Cardiac muscle cell (in vitro differentiated cells and primary cell): Measurements from ENCODE around the gene CLIC5. TPM values are rescaled to one million over a fixed set of nuclear protein-coding genes. Genes with fewer than 3 reads are reported as not detected.

Source experiments
- DNase-seq, 2 donors: peaks; one replicate each; pipeline versions ENCODE4 v3.0.0 to v3.0.0-alpha.2; 2010 to 2017; ENCODE audit warnings: low read depth in 1 of 2, low spot score in 1 of 2
- H3K27ac ChIP-seq: fragments of 200-600 bp; sonication (generic); 2 replicates; pipeline ENCODE4 v1.5.1; 2016
- H3K27me3 ChIP-seq: fragments of 200-600 bp; sonication (generic); 2 replicates; pipeline ENCODE4 v1.6.0; 2016; ENCODE audit warnings: control low read depth
- H3K36me3 ChIP-seq: fragments of 200-600 bp; sonication (generic); 2 replicates; pipeline ENCODE4 v1.5.1; 2016; ENCODE audit warnings: control low read depth
- H3K4me1 ChIP-seq: fragments of 200-600 bp; sonication (generic); 2 replicates; pipeline ENCODE4 v1.8.1; 2017; ENCODE audit warnings: low read depth, mild to moderate bottlenecking, mixed run types
- H3K4me3 ChIP-seq: fragments of 200-600 bp; sonication (generic); 2 replicates; pipeline ENCODE4 v1.5.1; 2016; ENCODE audit warnings: mild to moderate bottlenecking
- H3K9me3 ChIP-seq: fragments of 200-600 bp; sonication (generic); 2 replicates; pipeline ENCODE4 v1.5.1; 2017; ENCODE audit warnings: low read depth, mild to moderate bottlenecking, control low read depth
- CTCF ChIP-seq: IDR thresholded peaks from 2 replicates; pipeline ENCODE4 v1.5.1; 2012; ENCODE audit warnings: low read depth, mild to moderate bottlenecking, low read length
- polyA plus RNA-seq: library from polyadenylated mRNA; unstranded; fragments of >200 nt; fragmentation: Nextera tagmentation; extraction: Ambion mirVana; gene quantifications from 2 replicates; pipeline ENCODE4 v1.2.1, GENCODE V29; 2016
- total RNA-seq: library from RNA; depleted of rRNA; stranded (reverse); fragments of >200 nt; gene quantifications from 2 replicates; pipeline ENCODE4 v1.2.3, GENCODE V29; 2016

The CLIC5 gene
- total and polyA plus RNA-seq, 2 experiments from 2014 or later, result 10.5 to 24.5 TPM

GRCh38 chr6:45838451-45838850 is 177.2 kb downstream of the CLIC5 start:
- H3K9me3 ChIP-seq, result no peaks in the 10 kb centered on the region
- peaks cover 11% of the 10 kb centered on the region for H3K4me1 ChIP-seq
- H3K4me3 ChIP-seq, result no peak overlapping the region
- TF ChIP-seq CTCF, result no peak
- H3K36me3 ChIP-seq, result no peaks in the 10 kb centered on the region
- no peak for DNase-seq
- no peaks in the 10 kb centered on the region for H3K27me3 ChIP-seq
- H3K27ac ChIP-seq, result no peak overlapping the region

DNA sequence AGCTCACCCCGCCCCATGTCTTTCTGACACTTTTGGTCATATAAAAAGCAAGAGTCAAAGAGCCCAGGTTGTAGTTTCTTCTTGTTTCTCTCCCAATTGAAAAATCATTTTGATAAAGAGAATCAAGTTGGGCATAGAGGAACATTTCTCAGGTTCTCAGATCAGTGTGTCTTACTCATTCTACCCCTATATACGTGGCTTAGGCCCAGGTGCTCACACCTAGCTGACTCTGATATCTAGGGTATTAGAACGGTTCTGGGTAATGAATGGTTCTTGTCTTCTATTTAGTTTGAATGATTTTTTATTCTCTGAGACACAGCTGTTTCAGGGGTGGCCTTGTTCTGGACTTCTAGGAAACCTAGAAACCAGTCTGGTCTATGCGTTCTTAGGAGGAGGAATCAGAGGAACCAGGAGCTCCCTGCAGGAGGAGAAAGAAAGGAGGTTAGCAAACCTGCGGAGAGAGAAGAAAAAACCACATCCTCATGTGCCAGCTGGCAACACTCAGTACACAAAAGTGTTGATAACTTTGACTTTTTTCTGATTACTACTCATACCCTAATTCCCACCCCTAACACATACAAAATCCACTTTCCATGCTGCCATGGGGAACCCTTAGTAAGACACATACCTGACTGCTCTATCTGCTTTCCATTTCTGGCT is 178.0 kb downstream of the CLIC5 start:
- TF ChIP-seq CTCF, result no peak
- Histone ChIP-seq H3K4me1 (peaks cover 11% of the 10 kb centered on the region), H3K4me3 (no peak overlapping the region), H3K36me3 (no peaks in the 10 kb centered on the region), H3K9me3 (no peaks in the 10 kb centered on the region), H3K27me3 (no peaks in the 10 kb centered on the region), H3K27ac (no peak overlapping the region)
- no peak for DNase-seq

DNA sequence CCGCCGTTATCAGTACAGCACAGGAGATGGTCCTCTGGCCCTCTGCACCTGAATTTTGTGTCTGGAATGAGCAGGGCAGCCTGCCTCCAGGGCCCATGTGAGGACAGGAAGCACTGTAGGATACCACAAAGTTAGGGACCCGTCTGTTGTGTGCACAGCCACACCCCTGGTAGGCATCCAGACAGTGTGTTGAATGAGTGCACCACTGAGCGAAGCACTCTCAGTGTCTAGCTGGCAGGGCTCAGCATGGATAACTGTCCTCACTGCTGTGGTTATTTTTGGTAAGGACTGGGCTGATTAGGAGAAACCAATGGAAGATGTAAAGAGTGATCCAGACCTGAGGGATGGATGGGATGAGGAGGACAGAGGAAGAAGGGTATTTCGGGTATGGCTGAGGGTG is 178.7 kb downstream of the CLIC5 start:
- H3K4me3 ChIP-seq, result no peak overlapping the region
- H3K27ac ChIP-seq, result no peak overlapping the region
- H3K36me3 ChIP-seq, result no peaks in the 10 kb centered on the region
- no peak for DNase-seq
- no peaks in the 10 kb centered on the region for H3K9me3 ChIP-seq
- no peaks in the 10 kb centered on the region for H3K27me3 ChIP-seq
- no peak for TF ChIP-seq CTCF
- H3K4me1 ChIP-seq, result peaks cover 11% of the 10 kb centered on the region

DNA sequence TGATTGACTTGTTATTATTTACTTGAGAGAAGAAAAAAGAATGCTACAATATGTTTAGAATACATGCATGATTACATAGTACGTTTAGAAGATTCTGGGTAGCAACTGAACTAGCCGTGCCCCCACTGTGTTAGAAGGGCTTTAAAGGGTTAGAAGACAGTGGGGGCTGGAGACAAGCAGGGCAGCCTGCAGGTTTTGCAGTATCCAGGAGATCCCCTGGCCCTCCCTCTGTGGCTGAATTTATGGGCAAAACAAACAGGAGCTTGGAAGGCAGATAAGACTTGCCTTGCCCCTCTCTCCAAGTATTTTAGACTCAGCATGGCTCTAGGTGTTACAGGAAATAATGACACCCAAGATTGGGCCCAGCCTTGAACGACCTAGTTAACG is 179.2 kb downstream of the CLIC5 start:
- no peaks in the 10 kb centered on the region for H3K36me3 ChIP-seq
- DNase-seq, result no peak
- no peak for TF ChIP-seq CTCF
- H3K27ac ChIP-seq, result no peak overlapping the region
- H3K9me3 ChIP-seq, result no peaks in the 10 kb centered on the region
- H3K27me3 ChIP-seq, result no peaks in the 10 kb centered on the region
- H3K4me3 ChIP-seq, result no peak overlapping the region
- peaks cover 11% of the 10 kb centered on the region for H3K4me1 ChIP-seq

DNA sequence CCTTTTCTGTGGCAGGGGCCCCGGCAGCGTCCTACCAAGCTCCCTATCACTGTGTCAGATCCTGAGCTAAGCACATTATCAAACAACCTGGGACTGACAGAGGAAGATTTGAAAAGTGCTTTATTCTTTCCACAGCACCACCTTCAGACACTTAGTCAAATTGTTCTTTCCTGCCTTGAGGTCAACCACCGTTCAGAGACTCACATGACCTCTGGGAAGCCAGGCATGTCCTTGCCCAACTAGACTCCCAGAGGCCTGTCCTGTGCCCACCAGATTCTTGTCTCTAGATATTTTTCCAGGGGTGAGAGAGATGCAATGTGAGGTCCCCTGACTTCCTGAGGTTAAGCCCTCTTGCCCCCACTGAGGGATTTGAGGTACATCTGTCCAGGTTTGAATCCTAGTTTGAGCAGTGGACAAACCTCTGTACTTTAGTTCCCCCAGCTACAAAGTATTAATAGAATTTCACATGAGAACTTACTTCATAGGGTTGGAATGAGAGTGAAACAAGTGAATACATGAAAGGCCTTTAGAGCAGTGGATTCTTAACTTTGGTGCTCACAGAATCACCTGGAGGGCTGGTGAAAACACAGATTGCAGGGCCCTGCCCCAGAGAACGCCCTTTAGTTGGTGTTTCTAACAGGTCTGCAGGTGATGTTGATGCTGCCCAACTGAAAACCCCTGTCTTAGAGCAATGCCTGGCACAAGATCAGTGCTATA is 179.8 kb downstream of the CLIC5 start:
- Histone ChIP-seq H3K36me3 (no peaks in the 10 kb centered on the region), H3K27me3 (no peaks in the 10 kb centered on the region), H3K4me3 (no peak overlapping the region), H3K27ac (peak overlapping the region; percentile 27), H3K4me1 (peaks cover 11% of the 10 kb centered on the region), H3K9me3 (no peaks in the 10 kb centered on the region)
- TF ChIP-seq CTCF, result no peak
- DNase-seq, result peak in 1 of 2 donors; percentile 39
